Gastroesophageal sphincter (tissue), 3 donors: Measurements from ENCODE around the gene MMEL1.

Experiments
- CTCF ChIP-seq, 4 experiments: fragments of 200-600 bp in 2 of 4; fragments of 450-650 bp in 2 of 4; sonication (generic) in 1 of 4; IDR thresholded peaks; one replicate each; pipeline ENCODE4 v1.5.1; 2017 to 2019; ENCODE audit warnings: antibody characterized with exemption in 4 of 4, mild to moderate bottlenecking in 2 of 4, moderate library complexity in 2 of 4
- EP300 ChIP-seq: sonication (generic); formaldehyde crosslinking; IDR thresholded peaks from one replicate; pipeline ENCODE4 v1.6.1; 2017; ENCODE audit warnings: antibody characterized with exemption, mild to moderate bottlenecking
- POLR2A ChIP-seq, 2 donors: fragments of 450-650 bp; IDR thresholded peaks; one replicate each; pipeline ENCODE4 v1.6.1; 2017; ENCODE audit warnings: antibody characterized with exemption in 2 of 2, mild to moderate bottlenecking in 2 of 2, moderate library complexity in 1 of 2
- POLR2AphosphoS5 ChIP-seq: sonication (generic); formaldehyde crosslinking; IDR thresholded peaks from one replicate; pipeline ENCODE4 v1.6.1; 2017; ENCODE audit warnings: antibody characterized with exemption

GRCh38 chr1:2591581-2592261 is 41.1 kb downstream of the MMEL1 start:
- TF ChIP-seq EP300, result no peak
- no peak for TF ChIP-seq CTCF (IDR thresholded peaks at IDR 0.05)
- TF ChIP-seq POLR2A (IDR thresholded peaks at IDR 0.05), result no peak
- no peak for TF ChIP-seq POLR2AphosphoS5
